ENCODE data around the gene SPATA17.
A peak's percentile ranks its signal among the peaks of the same experiment; 100 is the strongest.
"Not testable (repeated sequence)": the region's sequence is repeated elsewhere in the genome, so short reads cannot be mapped to it uniquely, and the experiment has no call there.

The SPATA17 gene

DNA sequence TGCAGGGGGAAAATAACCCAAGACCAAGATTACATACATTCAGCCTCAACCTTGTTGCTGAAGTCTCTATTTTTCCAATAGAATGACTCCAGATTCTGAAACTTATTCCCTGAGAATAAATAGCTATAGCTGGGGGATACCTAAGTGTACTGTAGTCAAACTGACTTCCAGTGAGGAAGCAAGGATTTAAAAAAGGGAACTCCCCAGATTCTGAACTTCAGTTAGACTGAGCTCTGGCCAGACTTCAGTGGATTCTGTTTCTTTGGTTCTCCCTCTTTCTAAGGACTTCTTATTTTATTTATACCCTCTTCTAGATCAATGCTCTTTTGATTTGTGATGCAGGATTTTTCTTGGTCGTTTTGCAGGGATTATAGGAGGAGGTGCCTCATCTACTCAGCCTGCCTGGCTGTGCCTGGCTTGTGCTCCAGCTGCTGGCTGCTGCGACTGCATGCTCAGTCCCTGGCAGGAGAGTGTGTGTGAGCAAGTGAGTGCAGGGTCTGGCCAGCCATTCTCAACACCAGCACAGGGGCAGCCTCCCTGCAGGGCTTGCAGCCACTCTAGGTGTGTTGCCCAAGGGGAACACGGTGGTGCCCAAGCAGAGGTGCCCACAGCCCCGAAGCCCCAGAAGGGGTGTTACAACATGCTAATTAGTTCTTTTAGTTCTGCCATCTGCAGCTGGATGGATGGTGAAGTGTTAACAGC, 43.0 kb downstream of the SPATA17 start:
- FAIRE-seq (no peak), DNase-seq (ENCODE audit: low spot score) (no peak)

- FAIRE-seq (no peak), DNase-seq (ENCODE audit: low spot score) (no peak)
Measured at GRCh38 chr1:217681806-217682205, 50.7 kb downstream of the SPATA17 start.

- FAIRE-seq (no peak), DNase-seq (ENCODE audit: low spot score) (no peak)
Measured at GRCh38 chr1:217687511-217687910, 56.4 kb downstream of the SPATA17 start.

DNA sequence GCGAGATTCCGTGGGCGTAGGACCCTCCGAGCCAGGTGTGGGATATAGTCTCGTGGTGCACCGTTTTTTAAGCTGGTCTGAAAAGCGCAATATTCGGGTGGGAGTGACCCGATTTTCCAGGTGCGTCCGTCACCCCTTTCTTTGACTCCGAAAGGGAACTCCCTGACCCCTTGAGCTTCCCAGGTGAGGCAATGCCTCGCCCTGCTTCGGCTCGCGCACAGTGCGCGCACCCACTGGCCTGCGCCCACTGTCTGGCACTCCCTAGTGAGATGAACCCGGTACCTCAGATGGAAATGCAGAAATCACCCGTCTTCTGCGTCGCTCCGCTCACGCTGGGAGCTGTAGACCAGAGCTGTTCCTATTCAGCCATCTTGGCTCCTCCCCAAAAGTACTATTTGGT, 65.0 kb downstream of the SPATA17 start:
- FAIRE-seq; DNase-seq (ENCODE audit: low spot score): not testable (repeated sequence)

- FAIRE-seq, result no peak
- no peak for DNase-seq (ENCODE audit: low spot score)
Measured at GRCh38 chr1:217703326-217703725, 72.2 kb downstream of the SPATA17 start.

- no peak for FAIRE-seq
- DNase-seq (ENCODE audit: low spot score), result no peak
Measured at GRCh38 chr1:217712925-217713597, 81.9 kb downstream of the SPATA17 start.

GRCh38 chr1:217715681-217716080, 84.5 kb downstream of the SPATA17 start:
- FAIRE-seq, result no peak
- DNase-seq (ENCODE audit: low spot score), result no peak

GRCh38 chr1:217717959-217718358, 86.8 kb downstream of the SPATA17 start:
- no peak for FAIRE-seq
- no peak for DNase-seq (ENCODE audit: low spot score)

GRCh38 chr1:217718873-217719272, 87.7 kb downstream of the SPATA17 start:
- peak; percentile 11 for DNase-seq (ENCODE audit: low spot score)
- FAIRE-seq, result no peak

GRCh38 chr1:217721692-217722091, 90.5 kb downstream of the SPATA17 start:
- DNase-seq (ENCODE audit: low spot score) (peak; percentile 10), FAIRE-seq (no peak)

DNA sequence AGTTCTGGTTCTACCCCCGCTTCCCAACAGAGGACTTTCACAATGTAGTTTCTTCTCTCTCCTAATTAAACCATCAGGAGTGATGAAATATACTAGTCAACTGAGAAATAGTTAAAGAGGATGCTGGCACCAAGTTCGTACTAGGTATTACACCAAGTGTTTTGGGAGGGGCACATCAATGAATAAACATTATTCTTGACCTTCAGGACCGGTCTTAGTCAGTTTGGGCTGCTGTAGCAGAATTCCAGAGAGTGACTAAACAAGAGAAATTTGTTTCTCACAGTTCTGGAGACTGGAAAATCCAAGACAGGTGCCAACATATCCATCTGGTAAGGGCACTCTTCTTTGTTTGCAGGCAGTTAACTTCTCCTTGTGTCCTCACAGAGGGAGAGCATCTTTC, 103.8 kb downstream of the SPATA17 start:
- FAIRE-seq, result no peak
- no peak for DNase-seq (ENCODE audit: low spot score)

DNA sequence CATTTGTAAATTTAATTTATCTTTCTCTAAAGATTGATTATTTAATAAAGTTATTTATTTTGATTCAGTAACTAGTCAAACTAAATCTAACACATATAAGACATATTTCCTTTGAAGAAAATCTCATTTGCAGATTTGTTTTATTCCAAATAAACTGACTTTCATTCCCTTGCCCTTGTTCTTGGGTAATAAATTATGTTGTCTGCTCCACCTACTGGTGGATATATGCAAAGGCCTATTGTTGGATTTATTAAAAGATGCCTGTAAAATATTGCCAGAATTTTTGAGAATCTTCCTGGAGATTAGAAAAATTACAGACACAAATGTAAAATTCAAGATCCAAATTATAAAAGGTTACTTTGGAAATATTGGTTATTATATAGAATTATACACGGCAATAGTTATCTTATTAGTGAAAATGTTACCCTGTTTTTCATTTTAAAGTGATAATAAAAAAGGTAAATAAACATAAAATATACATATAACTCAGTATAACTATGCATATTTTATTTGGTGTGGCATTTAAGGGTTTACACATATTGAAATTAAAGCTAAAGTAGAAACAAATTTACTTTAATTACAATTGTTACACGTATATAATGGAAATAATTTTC, 116.1 kb downstream of the SPATA17 start:
- FAIRE-seq (no peak), DNase-seq (ENCODE audit: low spot score) (peak; percentile 7)

DNA sequence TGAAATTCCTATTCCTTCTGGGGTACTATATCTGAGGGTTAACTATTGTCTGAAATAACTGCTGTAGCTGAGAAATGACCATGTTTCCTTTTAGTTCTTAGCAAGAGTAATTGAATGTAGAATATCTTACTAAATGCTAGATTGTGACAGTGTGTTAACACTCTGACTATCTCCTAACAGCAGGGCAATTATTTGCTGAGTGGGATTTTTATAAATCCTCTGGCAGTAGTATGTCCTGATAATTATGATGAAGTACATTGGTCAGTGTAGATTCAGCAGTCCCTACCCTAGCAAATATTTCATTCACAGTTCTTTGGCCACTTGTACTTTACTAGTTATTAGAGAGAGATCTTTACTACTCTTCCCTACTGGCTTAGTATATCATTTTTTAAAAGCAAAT, 138.6 kb downstream of the SPATA17 start:
- FAIRE-seq (no peak), DNase-seq (ENCODE audit: low spot score) (no peak)

DNA sequence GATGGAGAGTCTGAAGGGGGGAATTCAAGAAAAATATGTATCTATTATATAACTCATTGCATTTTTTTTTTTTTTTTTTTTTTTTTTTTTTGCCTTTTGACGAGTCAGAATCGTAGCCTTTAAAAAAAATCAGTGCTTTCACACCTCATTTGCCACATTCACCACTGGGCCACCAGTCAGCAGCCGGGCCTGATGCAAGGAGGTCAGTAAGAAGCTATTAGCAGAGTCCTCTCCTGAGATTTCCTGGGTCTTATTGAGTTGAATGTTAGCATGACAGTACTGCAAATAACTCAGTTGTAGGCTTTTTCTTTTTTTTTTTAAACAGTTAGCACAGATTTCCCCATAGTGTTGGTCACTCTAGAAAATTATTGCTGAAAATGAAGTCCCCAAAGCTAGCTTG, 139.8 kb downstream of the SPATA17 start:
- DNase-seq (ENCODE audit: low spot score), result no peak
- no peak for FAIRE-seq

GRCh38 chr1:217776693-217777092, 145.5 kb downstream of the SPATA17 start:
- FAIRE-seq, result no peak
- DNase-seq (ENCODE audit: low spot score), result no peak

- no peak for DNase-seq (ENCODE audit: low spot score)
Measured at GRCh38 chr1:217781056-217781455, 149.9 kb downstream of the SPATA17 start.

DNA sequence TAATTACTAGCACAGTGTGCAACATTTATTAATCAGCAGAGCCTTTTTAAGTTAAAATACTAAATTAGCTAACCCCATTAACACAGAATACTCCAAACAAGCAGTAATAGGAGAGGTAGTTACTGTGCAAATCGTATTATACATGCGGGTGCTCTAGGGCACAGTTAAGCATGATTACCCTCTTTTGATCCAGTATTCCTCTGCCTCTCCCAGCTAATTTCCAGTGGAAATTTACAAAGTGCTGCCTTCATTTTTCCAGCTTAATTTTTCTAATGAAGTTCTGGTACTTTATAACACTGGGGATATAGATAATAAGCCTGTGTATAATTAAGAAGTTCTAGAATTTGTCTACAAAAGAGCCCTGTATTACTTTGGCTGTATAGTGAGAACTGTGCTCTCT, 159.9 kb downstream of the SPATA17 start:
- FAIRE-seq (no peak), DNase-seq (ENCODE audit: low spot score) (no peak)

More at GRCh38 chr1:217781056-217781455, 149.9 kb downstream of the SPATA17 start:
- no peak for FAIRE-seq

DNA sequence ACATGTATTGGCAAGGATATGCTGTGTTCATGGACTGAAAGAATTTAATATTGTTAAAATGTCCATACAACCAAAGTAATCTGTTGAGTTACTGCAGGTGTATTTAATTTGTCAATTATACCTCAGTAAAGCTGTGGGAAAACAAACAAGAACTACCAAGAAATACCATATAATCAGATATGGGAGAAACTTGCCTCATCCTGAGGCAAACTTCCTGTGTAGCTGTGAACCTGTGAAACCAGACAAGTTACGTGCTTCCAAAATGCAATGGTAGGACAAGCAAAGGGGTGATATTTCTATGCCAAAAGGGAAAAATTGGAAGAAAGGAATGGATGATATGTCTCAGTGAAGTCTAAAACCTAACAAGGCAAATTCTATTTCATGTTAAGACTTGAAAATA, 174.6 kb downstream of the SPATA17 start:
- FAIRE-seq, result no peak

GRCh38 chr1:217812175-217812574, 181.0 kb downstream of the SPATA17 start:
- FAIRE-seq (no peak), DNase-seq (ENCODE audit: low spot score) (no peak)

More for the DNA sequence above, 174.6 kb downstream of the SPATA17 start:
- no peak for DNase-seq (ENCODE audit: low spot score)

GRCh38 chr1:217813031-217813430, 181.9 kb downstream of the SPATA17 start:
- DNase-seq (ENCODE audit: low spot score) (no peak), FAIRE-seq (no peak)

GRCh38 chr1:217837691-217838090, 206.5 kb downstream of the SPATA17 start:
- DNase-seq (ENCODE audit: low spot score) (no peak), FAIRE-seq (no peak)

DNA sequence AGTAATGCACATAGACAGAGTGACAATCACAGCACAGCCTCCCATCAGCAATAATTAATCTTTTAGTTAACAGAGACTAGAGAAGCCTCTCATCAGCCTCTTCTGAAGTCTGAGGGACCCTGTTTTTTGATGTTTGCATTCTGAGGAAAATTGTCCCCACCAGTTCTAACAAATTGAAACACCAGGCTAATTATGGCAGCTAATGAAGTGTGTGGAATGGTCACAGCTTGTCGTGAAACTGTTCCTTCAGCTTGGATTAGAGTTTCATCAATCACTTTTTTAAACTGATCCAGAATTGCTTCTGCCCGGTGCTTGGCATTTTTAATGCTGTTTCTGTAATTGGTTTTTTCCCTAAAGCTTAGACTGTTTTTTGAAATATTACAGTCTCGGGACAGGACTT, 208.0 kb downstream of the SPATA17 start:
- FAIRE-seq, result no peak
- DNase-seq (ENCODE audit: low spot score), result no peak

GRCh38 chr1:217846733-217847132, 215.6 kb downstream of the SPATA17 start:
- DNase-seq (ENCODE audit: low spot score) (no peak), FAIRE-seq (no peak)
